ENCODE measurements around the gene LCA5L.

LCA5L gene

GRCh38 chr21:39406065-39406464 lies 39.5 kb downstream of the LCA5L start:
- Histone ChIP-seq H3K4me1 (ENCODE audit: insufficient read depth, poor library complexity, severe bottlenecking) (no peaks in the 10 kb centered on the region), H3K27ac (ENCODE audit: poor library complexity, severe bottlenecking) (no peak overlapping the region), H3K9me3 (ENCODE audit: severe bottlenecking) (no peaks in the 10 kb centered on the region), H3K36me3 (ENCODE audit: low read depth) (no peaks in the 10 kb centered on the region), H3K4me3 (ENCODE audit: severe bottlenecking) (no peak overlapping the region), H3K27me3 (ENCODE audit: insufficient read depth, poor library complexity, severe bottlenecking) (no peaks in the 10 kb centered on the region)
- ATAC-seq (ENCODE audit: low read depth) (no peak), DNase-seq (ENCODE audit: low spot score) (no peak)
- no peak for TF ChIP-seq CTCF (IDR thresholded peaks at IDR 0.05; ENCODE audit: poor library complexity, severe bottlenecking)

GRCh38 chr21:39400173-39400572 lies 45.4 kb downstream of the LCA5L start:
- H3K36me3 ChIP-seq (ENCODE audit: low read depth): peaks cover 10% of the 10 kb centered on the region
- H3K4me1 ChIP-seq (ENCODE audit: insufficient read depth, poor library complexity, severe bottlenecking): no peaks in the 10 kb centered on the region
- TF ChIP-seq CTCF (IDR thresholded peaks at IDR 0.05; ENCODE audit: poor library complexity, severe bottlenecking): no peak
- no peaks in the 10 kb centered on the region for H3K27me3 ChIP-seq (ENCODE audit: insufficient read depth, poor library complexity, severe bottlenecking)
- ATAC-seq (ENCODE audit: low read depth): no peak
- no peaks in the 10 kb centered on the region for H3K9me3 ChIP-seq (ENCODE audit: severe bottlenecking)
- H3K4me3 ChIP-seq (ENCODE audit: severe bottlenecking): no peak overlapping the region
- H3K27ac ChIP-seq (ENCODE audit: poor library complexity, severe bottlenecking): no peak overlapping the region
- DNase-seq (ENCODE audit: low spot score): no peak

GRCh38 chr21:39397646-39398385 lies 47.8 kb downstream of the LCA5L start:
- H3K4me3 ChIP-seq (ENCODE audit: severe bottlenecking): no peak overlapping the region
- ATAC-seq (ENCODE audit: low read depth): no peak
- DNase-seq (ENCODE audit: low spot score): no peak

DNA sequence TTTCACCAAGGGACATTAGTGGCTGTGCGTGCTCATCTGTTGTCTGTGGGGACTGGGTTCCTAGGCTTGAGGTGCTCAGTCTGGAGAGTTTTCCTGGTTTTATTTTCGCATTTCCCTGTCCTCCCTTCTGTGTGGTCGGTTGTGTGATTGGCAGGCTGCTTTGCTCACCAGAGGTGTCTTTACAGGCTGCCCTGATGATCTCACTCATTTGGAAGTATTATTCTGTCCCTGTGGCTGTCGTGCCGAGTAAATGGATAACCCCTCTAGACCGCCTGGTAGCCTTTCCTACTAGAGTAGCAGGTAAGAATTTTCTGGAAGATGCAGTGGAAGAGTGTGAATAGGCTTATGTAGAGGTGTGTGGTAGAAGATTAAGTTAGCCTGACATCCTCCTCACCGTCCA lies 52.6 kb downstream of the LCA5L start:
- ATAC-seq (ENCODE audit: low read depth): no peak
- no peak overlapping the region for H3K4me3 ChIP-seq (ENCODE audit: severe bottlenecking)
- DNase-seq (ENCODE audit: low spot score): no peak
- no peak overlapping the region for H3K27ac ChIP-seq (ENCODE audit: poor library complexity, severe bottlenecking)
- no peaks in the 10 kb centered on the region for H3K4me1 ChIP-seq (ENCODE audit: insufficient read depth, poor library complexity, severe bottlenecking)
- no peaks in the 10 kb centered on the region for H3K27me3 ChIP-seq (ENCODE audit: insufficient read depth, poor library complexity, severe bottlenecking)
- H3K9me3 ChIP-seq (ENCODE audit: severe bottlenecking): no peaks in the 10 kb centered on the region
- H3K36me3 ChIP-seq (ENCODE audit: low read depth): peaks cover 53% of the 10 kb centered on the region
- no peak for TF ChIP-seq CTCF (IDR thresholded peaks at IDR 0.05; ENCODE audit: poor library complexity, severe bottlenecking)

More at GRCh38 chr21:39397646-39398385, 47.8 kb downstream of the LCA5L start:
- H3K4me1 ChIP-seq (ENCODE audit: insufficient read depth, poor library complexity, severe bottlenecking): no peaks in the 10 kb centered on the region
- TF ChIP-seq CTCF (IDR thresholded peaks at IDR 0.05; ENCODE audit: poor library complexity, severe bottlenecking): no peak
- peaks cover 32% of the 10 kb centered on the region for H3K36me3 ChIP-seq (ENCODE audit: low read depth)
- no peaks in the 10 kb centered on the region for H3K9me3 ChIP-seq (ENCODE audit: severe bottlenecking)
- H3K27ac ChIP-seq (ENCODE audit: poor library complexity, severe bottlenecking): no peak overlapping the region
- no peaks in the 10 kb centered on the region for H3K27me3 ChIP-seq (ENCODE audit: insufficient read depth, poor library complexity, severe bottlenecking)

DNA sequence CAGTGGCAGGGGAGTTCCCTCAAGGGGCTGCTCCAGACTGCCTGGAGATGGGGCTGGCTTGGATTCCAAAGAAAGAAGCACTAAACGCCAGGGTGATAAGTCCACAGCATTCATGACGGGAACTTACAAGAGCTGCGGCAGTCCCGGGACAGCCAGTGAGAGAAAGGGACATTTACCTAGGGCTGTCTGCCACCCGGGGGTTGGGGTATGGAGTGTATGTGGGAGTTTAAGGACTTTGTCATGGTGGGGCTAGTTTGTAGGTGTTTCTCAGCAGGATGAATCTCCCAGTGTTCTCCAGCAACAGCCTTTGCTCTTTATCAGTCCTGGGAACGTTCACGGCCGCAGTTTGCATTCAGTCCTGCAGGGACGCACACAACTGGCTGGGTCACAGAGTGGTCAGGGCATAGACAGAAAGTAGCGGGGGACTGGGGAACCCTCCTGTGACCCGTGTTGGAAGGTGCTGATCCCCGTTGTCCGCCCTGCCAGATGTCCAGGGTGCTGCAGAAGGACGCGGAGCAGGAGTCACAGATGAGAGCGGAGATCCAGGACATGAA lies 55.3 kb downstream of the LCA5L start:
- no peak for DNase-seq (ENCODE audit: low spot score)
- no peaks in the 10 kb centered on the region for H3K4me1 ChIP-seq (ENCODE audit: insufficient read depth, poor library complexity, severe bottlenecking)
- no peaks in the 10 kb centered on the region for H3K9me3 ChIP-seq (ENCODE audit: severe bottlenecking)
- no peak for ATAC-seq (ENCODE audit: low read depth)
- H3K4me3 ChIP-seq (ENCODE audit: severe bottlenecking): no peak overlapping the region
- H3K27me3 ChIP-seq (ENCODE audit: insufficient read depth, poor library complexity, severe bottlenecking): no peaks in the 10 kb centered on the region
- no peak for TF ChIP-seq CTCF (IDR thresholded peaks at IDR 0.05; ENCODE audit: poor library complexity, severe bottlenecking)
- no peak overlapping the region for H3K27ac ChIP-seq (ENCODE audit: poor library complexity, severe bottlenecking)
- H3K36me3 ChIP-seq (ENCODE audit: low read depth): peaks cover 44% of the 10 kb centered on the region

Data from RWPE2 (cell line).